Lower leg skin (tissue), 4 donors: ENCODE results near the gene DNMT3A. TPM values are rescaled to one million over a fixed set of nuclear protein-coding genes. Genes with fewer than 3 reads are reported as not detected.

Source experiments
- DNase-seq, 2 donors: peaks; one replicate each; pipeline ENCODE4 v3.0.0-alpha.2; 2019; ENCODE audit warnings: low spot score in 2 of 2
- H3K4me3 ChIP-seq: fragments of 200-600 bp; sonication (generic); 2 replicates; pipeline ENCODE4 v1.5.1; 2017; ENCODE audit warnings: mild to moderate bottlenecking, low read depth; ENCODE audit not compliant: poor library complexity, severe bottlenecking
- POLR2A ChIP-seq, 2 donors: fragments of 450-650 bp; IDR thresholded peaks; one replicate each; pipeline ENCODE4 v1.6.1; 2016 to 2017; ENCODE audit warnings: antibody characterized with exemption in 2 of 2, mild to moderate bottlenecking in 1 of 2, moderate library complexity in 1 of 2
- WGBS, 2 donors: methylation state at CpG; one replicate each; pipeline ENCODE4 v1.1.5; 2018; 5-methylcytosine and 5-hydroxymethylcytosine counted together
- intact Hi-C: fragments of 100-400 bp; cut with DNase I; formaldehyde crosslinking; loops from one replicate; pipeline ENCODE4 v1.15.0; 2023; ENCODE audit warnings: low total_unique reads
- total RNA-seq, 4 donors: library from RNA; depleted of rRNA; stranded (reverse); fragments of >200 nt; gene quantifications; one replicate each; pipeline ENCODE4 v1.1.0, GENCODE V29; 2016
- TF ChIP-seq, protein P1 (sequence below), 3 donors: fragments of 450-650 bp; IDR thresholded peaks; one replicate each; pipeline ENCODE4 v1.5.1; 2016; ENCODE audit warnings: antibody characterized with exemption in 3 of 3, mild to moderate bottlenecking in 3 of 3, moderate library complexity in 2 of 3

The DNMT3A gene
- total RNA-seq, 4 donors from 2014 or later: 4.3 to 7.4 (median 6.9) TPM

DNA sequence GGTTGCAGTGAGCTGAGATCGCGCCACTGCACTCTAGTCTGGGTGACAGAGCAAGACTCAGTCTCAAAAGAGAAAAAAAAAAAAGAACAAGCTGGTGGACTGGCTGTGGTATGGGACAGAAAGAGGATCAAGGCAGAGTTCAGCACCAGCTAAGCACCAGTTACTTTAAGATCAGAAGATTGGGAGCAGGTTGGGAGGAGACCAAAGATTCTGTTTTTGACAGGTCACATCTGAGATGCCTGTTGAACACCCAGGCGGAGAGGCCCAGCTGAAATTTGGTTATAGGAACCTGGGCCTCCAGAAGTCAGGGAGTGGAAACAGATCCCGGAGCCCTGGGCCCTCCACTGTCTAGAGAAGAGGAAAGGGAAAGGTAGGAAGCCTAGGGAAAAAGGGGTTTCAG is 120.1 kb downstream of the DNMT3A start:
- TF ChIP-seq, protein P1, sequence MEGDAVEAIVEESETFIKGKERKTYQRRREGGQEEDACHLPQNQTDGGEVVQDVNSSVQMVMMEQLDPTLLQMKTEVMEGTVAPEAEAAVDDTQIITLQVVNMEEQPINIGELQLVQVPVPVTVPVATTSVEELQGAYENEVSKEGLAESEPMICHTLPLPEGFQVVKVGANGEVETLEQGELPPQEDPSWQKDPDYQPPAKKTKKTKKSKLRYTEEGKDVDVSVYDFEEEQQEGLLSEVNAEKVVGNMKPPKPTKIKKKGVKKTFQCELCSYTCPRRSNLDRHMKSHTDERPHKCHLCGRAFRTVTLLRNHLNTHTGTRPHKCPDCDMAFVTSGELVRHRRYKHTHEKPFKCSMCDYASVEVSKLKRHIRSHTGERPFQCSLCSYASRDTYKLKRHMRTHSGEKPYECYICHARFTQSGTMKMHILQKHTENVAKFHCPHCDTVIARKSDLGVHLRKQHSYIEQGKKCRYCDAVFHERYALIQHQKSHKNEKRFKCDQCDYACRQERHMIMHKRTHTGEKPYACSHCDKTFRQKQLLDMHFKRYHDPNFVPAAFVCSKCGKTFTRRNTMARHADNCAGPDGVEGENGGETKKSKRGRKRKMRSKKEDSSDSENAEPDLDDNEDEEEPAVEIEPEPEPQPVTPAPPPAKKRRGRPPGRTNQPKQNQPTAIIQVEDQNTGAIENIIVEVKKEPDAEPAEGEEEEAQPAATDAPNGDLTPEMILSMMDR (IDR thresholded peaks at IDR 0.05): no peak
- TF ChIP-seq POLR2A (IDR thresholded peaks at IDR 0.05): no peak
- intact Hi-C loops: no loop called here
- DNase-seq: no peak
- H3K4me3 ChIP-seq: no peak overlapping the region
- WGBS, 2 donors: 94 to 96% methylated on average over 4 of the region's 4 CpGs

- TF ChIP-seq, protein P1 (IDR thresholded peaks at IDR 0.05): no peak
- TF ChIP-seq POLR2A (IDR thresholded peaks at IDR 0.05): no peak
- WGBS, 2 donors: 86 to 89% methylated on average over 3 of the region's 3 CpGs
- intact Hi-C loops: no loop called here
- DNase-seq: no peak
- no peak overlapping the region for H3K4me3 ChIP-seq
Observed at GRCh38 chr2:25220313-25220712, 121.4 kb downstream of the DNMT3A start.

DNA sequence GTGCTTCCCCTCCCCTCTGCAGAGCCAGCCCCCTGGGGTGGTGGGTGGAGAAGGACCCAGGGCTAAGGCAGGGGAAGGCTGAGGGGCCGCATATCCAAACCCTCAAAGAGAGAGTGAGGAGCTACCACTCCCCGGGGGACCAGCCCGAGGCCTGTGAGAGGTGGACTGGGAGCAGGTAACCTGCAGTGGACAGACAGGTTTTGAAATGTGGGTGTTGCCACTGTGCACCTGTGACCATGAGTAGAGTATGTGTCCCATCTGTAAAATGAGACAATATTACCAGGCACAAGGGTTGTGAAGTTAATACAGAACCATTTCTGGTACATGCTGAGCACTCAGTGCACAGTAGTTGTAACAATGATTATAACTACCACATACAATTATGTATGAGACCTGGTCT is 122.1 kb downstream of the DNMT3A start:
- no peak overlapping the region for H3K4me3 ChIP-seq
- 76 to 82% methylated on average over 3 of the region's 3 CpGs for WGBS, 2 donors
- TF ChIP-seq POLR2A (IDR thresholded peaks at IDR 0.05): no peak
- TF ChIP-seq, protein P1 (IDR thresholded peaks at IDR 0.05): no peak
- intact Hi-C loops: no loop called here
- DNase-seq: no peak

- no peak for TF ChIP-seq POLR2A (IDR thresholded peaks at IDR 0.05)
- TF ChIP-seq, protein P1 (IDR thresholded peaks at IDR 0.05): no peak
- H3K4me3 ChIP-seq: no peak overlapping the region
- intact Hi-C loops: no loop called here
- WGBS, 2 donors: 91 to 97% methylated on average over 3 of the region's 3 CpGs
- no peak for DNase-seq
Observed at GRCh38 chr2:25218100-25218499, 123.6 kb downstream of the DNMT3A start.

DNA sequence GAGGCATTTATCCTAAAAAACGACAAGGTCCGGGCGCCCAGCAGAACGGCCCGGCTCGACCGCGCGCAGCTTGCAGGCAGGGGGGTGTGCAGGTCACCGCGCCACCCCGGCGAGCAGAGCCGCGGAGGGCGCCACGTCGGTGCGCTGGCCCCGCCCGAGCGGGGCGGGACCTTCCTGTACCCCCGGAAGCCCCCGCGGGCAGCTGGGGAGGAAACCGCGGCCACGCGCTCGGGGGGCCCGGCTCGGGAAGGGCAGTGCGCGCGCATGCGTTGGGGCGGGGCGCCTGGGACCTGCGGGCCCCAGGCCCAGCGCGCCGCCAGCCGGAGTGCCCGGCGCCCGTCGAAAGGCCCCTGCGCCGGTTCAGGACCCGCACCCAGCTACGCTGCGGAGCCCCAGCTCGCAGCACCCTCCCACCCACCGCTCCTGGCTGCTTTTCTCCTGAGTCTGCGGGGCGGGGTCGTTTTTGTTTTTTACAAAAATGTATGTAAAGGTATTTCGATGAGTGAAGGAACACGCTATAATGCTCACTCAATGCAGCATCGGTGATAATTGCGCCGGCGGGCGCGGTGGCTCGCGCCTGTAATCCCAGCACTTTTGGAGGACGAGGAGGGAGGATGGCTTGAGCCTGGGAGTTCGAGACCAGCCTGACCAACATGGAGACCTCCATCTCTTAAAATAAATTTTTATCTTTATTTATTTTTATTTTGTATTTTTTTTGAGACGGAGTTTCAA is 125.6 kb downstream of the DNMT3A start:
- DNase-seq: peak; percentile 37 to 93
- 1 to 4% methylated on average over 20 to 50 of the region's 71 CpGs for WGBS, 2 donors

More for the DNA sequence above, 125.6 kb downstream of the DNMT3A start:
- H3K4me3 ChIP-seq: peak overlapping the region; percentile 43
- intact Hi-C loops: no loop called here
- TF ChIP-seq, protein P1 (IDR thresholded peaks at IDR 0.05): no peak
- TF ChIP-seq POLR2A (IDR thresholded peaks at IDR 0.05): no peak
